GM12865 (cell line): ENCODE results near the gene QSOX2.

ENCODE experiments used
- DNase-seq: peaks from one replicate; pipeline ENCODE4 v3.0.0; 2010; ENCODE audit warnings: low read depth
- H3K4me3 ChIP-seq: 2 replicates; pipeline ENCODE4 v1.5.1; 2011; ENCODE audit warnings: mild to moderate bottlenecking, low read depth, low read length, control low read depth
- CTCF ChIP-seq: IDR thresholded peaks from 2 replicates; pipeline ENCODE4 v1.5.1; 2011; ENCODE audit warnings: low read length, control low read depth, low read depth, inconsistent platforms; ENCODE audit not compliant: insufficient read depth; ENCODE audit errors: missing control alignments

The QSOX2 gene

GRCh38 chr9:136216541-136217244 lies 28.9 kb downstream of the QSOX2 start:
- no peak for DNase-seq
- no peak overlapping the region for H3K4me3 ChIP-seq
- no peak for TF ChIP-seq CTCF

GRCh38 chr9:136213733-136214132 lies 31.9 kb downstream of the QSOX2 start:
- H3K4me3 ChIP-seq: no peak overlapping the region
- no peak for DNase-seq
- TF ChIP-seq CTCF: no peak

- DNase-seq: no peak
Observed at GRCh38 chr9:136212345-136212950, 33.2 kb downstream of the QSOX2 start.

GRCh38 chr9:136211441-136212344 lies 33.9 kb downstream of the QSOX2 start:
- TF ChIP-seq CTCF: no peak
- DNase-seq: no peak
- H3K4me3 ChIP-seq: no peak overlapping the region

More at GRCh38 chr9:136212345-136212950, 33.2 kb downstream of the QSOX2 start:
- no peak overlapping the region for H3K4me3 ChIP-seq
- TF ChIP-seq CTCF: no peak

- no peak overlapping the region for H3K4me3 ChIP-seq
- no peak for TF ChIP-seq CTCF
- no peak for DNase-seq
Observed at GRCh38 chr9:136211006-136211405, 34.6 kb downstream of the QSOX2 start.

GRCh38 chr9:136210276-136210675 lies 35.3 kb downstream of the QSOX2 start:
- DNase-seq: no peak
- no peak for TF ChIP-seq CTCF
- no peak overlapping the region for H3K4me3 ChIP-seq
